Measurements from ENCODE around the gene THTPA.

The THTPA gene

GRCh38 chr14:23551266-23552028, 4.6 kb upstream of the THTPA start, which contains the start of gene ZFHX2:
TSS of gene ZFHX2 (minus strand) at chr14:23551765. CDS start at chr14:23535325, 16,440 bp downstream.
- peak; percentile 90 for DNase-seq (ENCODE audit: low spot score)

- DNase-seq (ENCODE audit: low spot score), result no peak
Measured at GRCh38 chr14:23555533-23555881, 564 bp upstream of the THTPA start.

- no peak for DNase-seq (ENCODE audit: low spot score)
Measured at GRCh38 chr14:23556700-23557440, 799 bp downstream of the THTPA start.

- DNase-seq (ENCODE audit: low spot score), result no peak
Measured at GRCh38 chr14:23557521-23557920, 1.4 kb downstream of the THTPA start.

- DNase-seq (ENCODE audit: low spot score), result no peak
Measured at GRCh38 chr14:23557946-23558345, 1.9 kb downstream of the THTPA start.

- no peak for DNase-seq (ENCODE audit: low spot score)
Measured at GRCh38 chr14:23558346-23559009, 2.4 kb downstream of the THTPA start.

GRCh38 chr14:23559010-23559925, 3.2 kb downstream of the THTPA start:
- DNase-seq (ENCODE audit: low spot score), result no peak

- no peak for DNase-seq (ENCODE audit: low spot score)
Measured at GRCh38 chr14:23559926-23560520, 4.0 kb downstream of the THTPA start.

GRCh38 chr14:23561259-23561658, 5.2 kb downstream of the THTPA start:
- DNase-seq (ENCODE audit: low spot score), result no peak

GRCh38 chr14:23561873-23562821, 6.1 kb downstream of the THTPA start:
- no peak for DNase-seq (ENCODE audit: low spot score)

GRCh38 chr14:23562822-23563472, 6.9 kb downstream of the THTPA start:
- no peak for DNase-seq (ENCODE audit: low spot score)

GRCh38 chr14:23563473-23564180, 7.6 kb downstream of the THTPA start:
- DNase-seq (ENCODE audit: low spot score), result no peak

GRCh38 chr14:23564181-23564812, 8.2 kb downstream of the THTPA start:
- no peak for DNase-seq (ENCODE audit: low spot score)

- no peak for DNase-seq (ENCODE audit: low spot score)
Measured at GRCh38 chr14:23564876-23565275, 8.8 kb downstream of the THTPA start.

GRCh38 chr14:23565626-23566025, 9.6 kb downstream of the THTPA start:
- no peak for DNase-seq (ENCODE audit: low spot score)

- DNase-seq (ENCODE audit: low spot score), result no peak
Measured at GRCh38 chr14:23566112-23566777, 10.2 kb downstream of the THTPA start.

GRCh38 chr14:23566778-23567185, 10.7 kb downstream of the THTPA start:
- no peak for DNase-seq (ENCODE audit: low spot score)

All from putamen (tissue), 1 donor.